GM19455 (cell line): ENCODE measurements around the gene PTCD2.
"Not testable (repeated sequence)": the region's sequence is repeated elsewhere in the genome, so short reads cannot be mapped to it uniquely, and the experiment has no call there.

ENCODE experiments used
- ATAC-seq: cut with Tn5 transposase; IDR thresholded peaks from one replicate; pipeline ENCODE4 v1.9.1; 2021; ENCODE audit not compliant: unreplicated experiment

Gene PTCD2

GRCh38 chr5:72377910-72378638 lies 57.9 kb downstream of the PTCD2 start:
- ATAC-seq: no peak

DNA sequence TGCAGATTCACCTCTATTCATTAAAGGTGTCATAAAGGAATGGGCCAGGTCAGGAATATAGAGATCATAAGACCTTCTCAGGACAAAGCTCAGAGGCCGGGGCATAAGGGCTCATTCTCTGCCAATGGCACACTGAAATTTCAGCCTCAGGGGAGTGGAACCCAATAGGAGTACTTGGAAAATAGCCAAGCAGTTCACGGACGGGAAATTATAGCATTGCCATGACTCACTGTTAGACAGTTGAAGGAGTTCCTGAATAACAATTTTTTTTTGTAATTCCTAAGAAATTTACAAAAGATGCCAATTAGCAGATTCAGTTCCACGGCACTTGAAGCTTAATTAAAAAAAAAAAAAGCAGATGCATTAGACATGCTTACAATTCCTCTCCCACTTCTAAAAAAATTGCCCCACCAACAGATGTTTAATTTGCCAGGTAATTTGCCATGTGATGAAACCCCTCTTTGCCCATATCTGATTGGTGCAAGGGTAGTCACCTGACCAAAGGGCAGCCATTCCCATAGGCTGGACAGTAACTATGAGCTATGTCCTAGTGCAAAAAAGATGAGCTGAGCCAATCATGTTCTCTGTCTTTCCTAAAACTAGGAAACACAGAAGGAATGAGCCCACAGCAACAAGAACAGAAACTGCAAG lies 58.6 kb downstream of the PTCD2 start:
- no peak for ATAC-seq

- ATAC-seq: no peak
These were observed 59.8 kb downstream of the PTCD2 start for GRCh38 chr5:72379936-72380335.

- ATAC-seq: no peak
These were observed 60.5 kb downstream of the PTCD2 start for GRCh38 chr5:72380492-72381274.

- no peak for ATAC-seq
These were observed 63.1 kb downstream of the PTCD2 start for GRCh38 chr5:72383280-72383679.

DNA sequence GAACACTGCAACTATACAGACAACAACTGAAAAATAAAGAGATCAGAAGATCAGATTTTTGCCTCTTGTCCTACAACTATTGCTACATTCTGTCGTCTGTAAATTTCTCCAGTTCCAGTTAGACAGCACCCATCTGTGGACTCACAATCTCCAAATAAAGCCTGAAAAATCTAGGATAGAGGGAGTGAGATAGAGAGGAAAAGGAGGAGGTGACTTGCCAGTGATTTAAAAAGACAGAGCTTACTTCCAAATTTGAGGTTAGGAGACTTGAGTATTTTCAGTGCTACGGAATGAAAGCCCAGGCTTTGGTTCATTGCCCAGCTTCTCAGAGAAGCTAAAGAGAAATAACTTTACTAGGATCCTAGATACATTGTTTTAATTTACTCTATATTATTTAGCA lies 63.6 kb downstream of the PTCD2 start:
- ATAC-seq: no peak

DNA sequence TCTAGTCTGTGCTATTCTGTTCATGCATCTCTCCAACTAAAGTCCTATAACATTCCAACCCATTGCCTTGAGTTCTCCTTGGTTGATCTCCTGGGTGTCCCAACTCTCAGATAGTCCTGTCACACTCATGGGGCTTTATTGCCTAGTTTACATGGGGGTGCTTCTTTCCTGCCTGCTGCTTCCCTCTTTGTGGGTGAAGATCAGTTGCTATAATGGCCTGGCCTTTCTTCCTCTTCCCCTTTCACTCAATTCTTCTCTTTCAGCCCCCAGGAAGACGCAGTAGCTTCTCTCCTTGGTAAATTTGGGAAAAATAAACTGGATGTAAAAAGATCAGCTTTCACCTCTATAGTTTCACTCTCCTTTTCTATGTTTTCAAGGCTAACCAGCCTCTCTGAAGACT lies 66.5 kb downstream of the PTCD2 start:
- no peak for ATAC-seq

- no peak for ATAC-seq
These were observed 67.8 kb downstream of the PTCD2 start for GRCh38 chr5:72387985-72388384.

DNA sequence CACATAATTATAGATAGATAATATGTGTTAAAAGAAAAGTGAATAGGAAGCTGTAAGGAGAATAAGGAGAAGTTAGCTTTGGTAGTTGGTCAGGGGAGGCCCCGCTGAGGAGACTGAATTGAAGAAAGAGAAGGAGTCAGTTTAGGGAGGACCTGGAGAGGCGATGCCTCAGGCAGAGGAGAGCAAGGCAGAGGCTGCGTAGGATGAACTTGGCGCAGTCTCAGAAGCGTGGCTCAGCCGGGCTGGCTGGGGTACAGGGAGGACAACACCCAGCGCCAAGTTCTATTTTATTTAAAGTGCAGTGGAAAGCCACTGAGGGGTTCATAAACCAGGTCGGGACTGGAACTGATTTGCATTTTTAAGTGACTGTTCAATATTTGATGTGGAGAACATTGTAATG lies 68.5 kb downstream of the PTCD2 start:
- no peak for ATAC-seq

DNA sequence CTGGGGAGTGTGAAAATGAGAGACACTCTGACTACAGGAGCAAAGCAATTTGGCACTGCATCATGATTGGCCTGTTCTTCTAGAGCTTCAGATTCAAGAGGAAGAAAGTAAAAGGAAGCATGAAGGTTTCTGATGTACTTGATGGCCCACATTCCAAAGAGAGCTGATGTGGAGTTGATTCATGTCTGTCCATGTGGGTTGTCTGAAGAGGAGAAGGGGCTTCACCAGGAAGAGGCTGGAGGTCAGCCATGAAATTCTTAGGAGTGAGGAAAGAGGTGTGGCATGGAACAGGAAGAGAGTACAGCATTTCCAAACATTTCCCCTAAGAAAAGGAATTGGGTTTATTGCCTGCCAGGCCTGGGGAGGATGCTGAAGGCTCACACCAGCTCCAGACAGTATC lies 70.7 kb downstream of the PTCD2 start:
- no peak for ATAC-seq

- no peak for ATAC-seq
These were observed 72.2 kb downstream of the PTCD2 start for GRCh38 chr5:72392326-72392733.

DNA sequence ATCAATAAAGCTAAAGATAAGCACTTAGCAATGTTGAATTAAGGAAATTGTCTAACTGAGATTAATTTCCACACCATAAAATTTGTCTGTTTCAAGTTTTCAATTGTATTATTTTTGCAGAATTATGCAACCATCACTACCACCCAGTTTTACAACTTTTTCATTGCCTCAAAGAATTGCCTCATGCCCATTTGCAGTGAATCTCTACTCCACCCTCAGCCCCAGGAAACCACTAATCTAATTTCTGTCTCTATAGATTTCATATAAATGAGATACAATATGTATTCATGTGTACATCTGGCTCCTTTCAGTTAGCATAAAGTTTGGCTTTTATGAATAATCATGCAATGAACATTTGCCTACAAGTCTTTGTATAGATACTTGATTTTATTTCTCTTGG lies 72.9 kb downstream of the PTCD2 start:
- no peak for ATAC-seq

GRCh38 chr5:72394688-72395087 lies 74.5 kb downstream of the PTCD2 start:
- no peak for ATAC-seq

DNA sequence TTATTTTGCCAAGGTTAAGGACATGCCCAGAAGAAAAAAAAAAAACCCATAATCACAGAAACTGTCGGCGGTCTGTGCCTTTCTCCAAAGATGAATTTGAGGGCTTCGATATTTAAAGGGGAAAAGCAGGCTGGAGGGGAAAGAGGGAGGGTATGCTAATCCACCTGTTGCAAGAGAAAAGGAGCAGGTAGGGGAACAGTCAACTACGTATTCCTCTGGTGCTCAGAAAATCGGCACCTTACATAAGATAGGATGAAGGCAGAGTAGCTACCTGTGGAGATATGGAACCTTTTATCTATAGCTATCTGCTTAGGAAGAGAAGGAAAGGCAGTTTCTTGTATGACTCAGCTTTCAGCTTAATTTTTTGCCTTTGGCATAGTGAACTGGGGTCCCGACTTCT lies 77.7 kb downstream of the PTCD2 start:
- no peak for ATAC-seq

- ATAC-seq: no peak
These were observed 80.8 kb downstream of the PTCD2 start for GRCh38 chr5:72400950-72401349.

DNA sequence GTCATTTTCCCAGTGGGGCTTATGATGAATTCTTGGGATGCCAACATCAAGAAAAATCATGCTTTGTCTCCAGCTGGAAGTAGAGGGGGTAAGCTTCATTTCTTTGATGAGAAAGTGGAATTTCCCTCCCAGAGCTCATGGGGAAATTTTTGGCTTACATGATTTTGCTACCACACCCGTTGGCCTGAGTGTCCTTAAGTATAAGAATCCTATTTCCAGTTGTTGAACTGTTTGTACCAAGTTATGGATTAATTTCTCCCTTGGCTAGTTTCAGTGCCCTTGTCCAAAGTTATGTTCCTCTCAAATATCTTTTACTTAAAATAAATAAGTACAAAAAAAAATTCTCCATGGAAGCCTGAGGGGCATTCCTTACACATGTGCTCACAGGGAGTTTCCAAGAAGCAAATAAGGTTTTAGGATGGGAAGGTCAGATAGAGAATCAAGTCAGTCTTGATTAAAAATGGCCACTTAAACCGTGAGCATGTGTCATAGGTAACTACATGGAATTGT lies 82.3 kb downstream of the PTCD2 start:
- ATAC-seq: no peak

GRCh38 chr5:72402959-72403628 lies 82.9 kb downstream of the PTCD2 start:
- ATAC-seq: no peak

DNA sequence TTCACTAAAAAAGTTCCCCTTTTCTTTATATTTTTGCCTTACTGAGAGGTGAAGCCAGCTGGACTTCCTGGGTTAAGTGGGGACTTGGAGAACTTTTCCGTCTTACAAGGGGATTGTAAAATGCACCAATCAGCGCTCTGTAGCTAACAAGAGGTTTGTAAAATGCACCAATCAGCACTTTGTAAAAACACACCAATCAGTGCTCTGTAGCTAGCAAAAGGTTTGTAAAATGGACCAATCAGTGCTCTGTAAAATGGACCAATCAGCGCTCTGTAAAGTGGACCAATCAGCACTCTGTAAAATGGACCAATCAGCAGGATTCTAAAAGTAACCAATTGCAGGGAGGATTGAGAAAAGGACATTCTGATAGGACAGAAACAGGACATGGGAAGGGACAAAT lies 84.6 kb downstream of the PTCD2 start:
- ATAC-seq: not testable (repeated sequence)

DNA sequence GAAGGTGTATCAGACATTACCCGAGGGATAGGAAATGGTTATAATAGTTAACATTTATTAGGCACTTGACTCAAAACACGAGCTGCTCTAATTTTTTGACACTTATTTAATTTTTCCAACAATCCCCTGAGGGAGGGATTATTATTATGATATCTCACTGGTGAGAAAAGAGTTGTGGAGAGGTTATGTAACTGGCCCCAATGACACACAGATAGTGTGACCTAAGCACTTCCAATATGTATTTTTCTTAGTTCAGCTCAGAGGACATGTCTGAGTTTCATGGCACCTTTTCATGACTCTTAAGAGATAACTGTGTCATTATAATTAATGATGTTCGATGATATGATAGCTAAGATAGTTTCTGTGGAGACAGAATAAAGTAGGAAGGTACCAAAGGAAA lies 86.9 kb downstream of the PTCD2 start:
- ATAC-seq: no peak

DNA sequence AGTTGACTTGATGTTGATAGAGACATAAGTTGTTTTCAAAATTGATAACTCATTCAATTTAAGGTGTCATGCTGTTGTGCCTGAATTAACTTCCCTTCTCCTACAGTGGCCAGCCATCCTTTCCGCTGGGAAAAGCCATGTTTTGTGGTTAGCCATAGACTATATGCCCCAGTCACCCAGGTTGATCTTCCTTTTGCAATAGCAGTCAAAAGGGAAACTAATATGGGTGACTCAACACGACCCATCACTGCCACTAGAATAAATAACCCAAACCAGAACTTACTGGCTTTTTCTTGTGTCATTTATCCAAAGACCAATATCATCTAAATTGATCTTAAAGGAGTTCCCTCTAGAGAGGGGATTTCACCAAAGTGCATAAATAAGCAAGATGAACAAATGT lies 87.4 kb downstream of the PTCD2 start:
- no peak for ATAC-seq

DNA sequence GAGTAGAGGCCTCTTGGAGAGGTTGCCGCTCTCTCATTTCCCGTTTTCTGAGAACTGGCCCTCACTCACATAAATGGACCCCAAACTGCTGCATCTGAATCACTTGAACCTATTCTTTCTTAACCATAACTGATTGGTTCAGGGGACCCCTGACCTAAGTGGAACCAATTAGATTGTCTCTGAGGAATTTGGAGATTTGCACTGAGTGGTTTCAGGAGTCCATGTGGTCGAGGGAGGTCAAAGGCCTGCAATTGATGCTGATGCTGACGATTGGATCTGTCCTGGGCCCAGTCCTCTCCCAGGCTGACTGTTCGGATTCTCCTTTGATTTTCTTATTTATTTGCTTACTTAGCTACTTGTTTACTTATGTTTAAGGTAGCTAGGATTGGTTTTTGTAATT lies 88.0 kb downstream of the PTCD2 start:
- no peak for ATAC-seq
